Neural cell (in vitro differentiated cells): ENCODE results near the gene BRD2.

Experiments used
- CTCF ChIP-seq: fragments of 450-650 bp; IDR thresholded peaks from 2 replicates; pipeline ENCODE4 v1.5.1; 2014; ENCODE audit warnings: antibody characterized with exemption, mild to moderate bottlenecking, moderate library complexity; ENCODE audit not compliant: poor library complexity, severe bottlenecking
- EP300 ChIP-seq: fragments of 450-650 bp; conservative IDR thresholded peaks from 2 replicates; pipeline ENCODE4 v1.6.1; 2014; ENCODE audit warnings: antibody characterized with exemption, mild to moderate bottlenecking, moderate library complexity; ENCODE audit not compliant: poor library complexity, severe bottlenecking
- POLR2AphosphoS5 ChIP-seq: IDR thresholded peaks from 2 replicates; pipeline ENCODE4 v1.6.1; 2012

GRCh38 chr6:32976334-32977069, 8.1 kb downstream of the BRD2 start:
- TF ChIP-seq CTCF (no peak), POLR2AphosphoS5 (no peak), EP300 (no peak)
